Activated CD4-positive, alpha-beta T cell treated with anti-CD3 and anti-CD28 coated beads, Interleukin-2, Interleukin-4, amounts not matched to agents 100 ng/mL and 50 ng/mL, durations not matched to agents 16 hours and 8 hours (primary cell): Measurements from ENCODE around the gene USP40.

Source experiments
- DNase-seq: peaks from one replicate; pipeline ENCODE4 v3.0.0-alpha.2; 2020; ENCODE audit warnings: low spot score

The USP40 gene

GRCh38 chr2:233553366-233553765 lies 13.2 kb downstream of the USP40 start:
- DNase-seq = no peak

GRCh38 chr2:233551491-233551890 lies 15.1 kb downstream of the USP40 start:
- DNase-seq = no peak

- no peak for DNase-seq
These were observed 19.8 kb downstream of the USP40 start for GRCh38 chr2:233546774-233547173.

- no peak for DNase-seq
These were observed 20.5 kb downstream of the USP40 start for GRCh38 chr2:233546101-233546500.

GRCh38 chr2:233544200-233544610 lies 22.4 kb downstream of the USP40 start:
- DNase-seq = no peak

- DNase-seq = no peak
These were observed 24.1 kb downstream of the USP40 start for GRCh38 chr2:233542507-233542906.

- DNase-seq = no peak
These were observed 27.8 kb downstream of the USP40 start for GRCh38 chr2:233538741-233539140.

GRCh38 chr2:233535271-233535670 lies 31.3 kb downstream of the USP40 start:
- DNase-seq = no peak

GRCh38 chr2:233532971-233533370 lies 33.6 kb downstream of the USP40 start:
- no peak for DNase-seq

GRCh38 chr2:233531955-233532354 lies 34.6 kb downstream of the USP40 start:
- DNase-seq = no peak

- no peak for DNase-seq
These were observed 36.2 kb downstream of the USP40 start for GRCh38 chr2:233530381-233530780.

GRCh38 chr2:233528182-233528581 lies 38.4 kb downstream of the USP40 start:
- no peak for DNase-seq

- DNase-seq = no peak
These were observed 40.8 kb downstream of the USP40 start for GRCh38 chr2:233525791-233526190.

GRCh38 chr2:233519787-233520611 lies 46.6 kb downstream of the USP40 start:
- DNase-seq = peak; percentile 11

- DNase-seq = no peak
These were observed 52.5 kb downstream of the USP40 start for GRCh38 chr2:233513953-233514655.

GRCh38 chr2:233503947-233504637 lies 62.5 kb downstream of the USP40 start:
- DNase-seq = no peak

- no peak for DNase-seq
These were observed 63.1 kb downstream of the USP40 start for GRCh38 chr2:233503481-233503880.

- DNase-seq = peak; percentile 69
These were observed 65.1 kb downstream of the USP40 start for GRCh38 chr2:233501198-233502076.

GRCh38 chr2:233499928-233500327 lies 66.7 kb downstream of the USP40 start:
- no peak for DNase-seq

GRCh38 chr2:233498126-233498525 lies 68.5 kb downstream of the USP40 start:
- DNase-seq = no peak

GRCh38 chr2:233497692-233498091 lies 68.9 kb downstream of the USP40 start:
- DNase-seq = no peak
